DND-41 (cell line): ENCODE measurements around the gene PRDM15.

Experiments
- ATAC-seq: fragments of 200-7000 bp; cut with Tn5 transposase; 3 replicates; pipeline ENCODE4 v1.9.1; 2021; ENCODE audit warnings: low read depth; ENCODE audit not compliant: insufficient read depth
- DNase-seq: peaks from one replicate; pipeline ENCODE4 v3.0.0-alpha.2; 2020
- H2AFZ ChIP-seq: 2 replicates; pipeline ENCODE4 v1.6.0; 2012; ENCODE audit warnings: low read depth, low read length
- H3K27ac ChIP-seq: 2 replicates; pipeline ENCODE4 v1.5.1; 2012; ENCODE audit warnings: low read length, inconsistent platforms
- H3K27me3 ChIP-seq: fragments of 200-600 bp; sonication (generic); 2 replicates; pipeline ENCODE4 v1.6.0; 2012; ENCODE audit warnings: low read length, mild to moderate bottlenecking, inconsistent platforms; ENCODE audit not compliant: insufficient read depth, poor library complexity
- H3K36me3 ChIP-seq: 2 replicates; pipeline ENCODE4 v1.5.1; 2012; ENCODE audit warnings: low read length, inconsistent platforms; ENCODE audit not compliant: insufficient read depth
- H3K4me1 ChIP-seq: 2 replicates; pipeline ENCODE4 v1.5.1; 2012; ENCODE audit warnings: mild to moderate bottlenecking, low read length; ENCODE audit not compliant: insufficient read depth
- H3K4me2 ChIP-seq: 2 replicates; pipeline ENCODE4 v1.6.0; 2012; ENCODE audit warnings: mild to moderate bottlenecking, moderate library complexity, low read length, inconsistent platforms; ENCODE audit not compliant: insufficient read depth
- H3K4me3 ChIP-seq, 2 experiments: fragments of 200-600 bp in 1 of 2; shearing (Covaris generic) in 1 of 2; 2 replicates each; pipeline ENCODE4 v1.5.1; 2012 to 2016; ENCODE audit warnings: inconsistent platforms in 2 of 2, low read length in 2 of 2, mild to moderate bottlenecking in 2 of 2, low read depth in 1 of 2, moderate library complexity in 1 of 2
- H3K79me2 ChIP-seq: 2 replicates; pipeline ENCODE4 v1.6.0; 2012; ENCODE audit warnings: low read length, inconsistent platforms; ENCODE audit not compliant: insufficient read depth
- H3K9ac ChIP-seq: 2 replicates; pipeline ENCODE4 v1.6.0; 2012; ENCODE audit warnings: low read depth, mild to moderate bottlenecking, inconsistent platforms, low read length, moderate library complexity
- H3K9me3 ChIP-seq: 2 replicates; pipeline ENCODE4 v1.5.1; 2012; ENCODE audit warnings: low read length, moderate library complexity, mild to moderate bottlenecking, inconsistent platforms; ENCODE audit not compliant: insufficient read depth, severe bottlenecking
- H4K20me1 ChIP-seq: 2 replicates; pipeline ENCODE4 v1.6.0; 2012; ENCODE audit warnings: low read length; ENCODE audit not compliant: insufficient read depth
- CTCF ChIP-seq: IDR thresholded peaks from 2 replicates; pipeline ENCODE4 v1.5.1; 2012; ENCODE audit warnings: borderline replicate concordance, low read length, moderate library complexity, mild to moderate bottlenecking; ENCODE audit not compliant: poor library complexity, severe bottlenecking; ENCODE audit errors: extremely low read depth
- EZH2 ChIP-seq: IDR thresholded peaks from 3 replicates; pipeline ENCODE4 v1.6.1; 2012; ENCODE audit warnings: borderline replicate concordance, low read depth, mild to moderate bottlenecking, moderate library complexity, low read length, inconsistent platforms; ENCODE audit not compliant: severe bottlenecking

Gene PRDM15

DNA sequence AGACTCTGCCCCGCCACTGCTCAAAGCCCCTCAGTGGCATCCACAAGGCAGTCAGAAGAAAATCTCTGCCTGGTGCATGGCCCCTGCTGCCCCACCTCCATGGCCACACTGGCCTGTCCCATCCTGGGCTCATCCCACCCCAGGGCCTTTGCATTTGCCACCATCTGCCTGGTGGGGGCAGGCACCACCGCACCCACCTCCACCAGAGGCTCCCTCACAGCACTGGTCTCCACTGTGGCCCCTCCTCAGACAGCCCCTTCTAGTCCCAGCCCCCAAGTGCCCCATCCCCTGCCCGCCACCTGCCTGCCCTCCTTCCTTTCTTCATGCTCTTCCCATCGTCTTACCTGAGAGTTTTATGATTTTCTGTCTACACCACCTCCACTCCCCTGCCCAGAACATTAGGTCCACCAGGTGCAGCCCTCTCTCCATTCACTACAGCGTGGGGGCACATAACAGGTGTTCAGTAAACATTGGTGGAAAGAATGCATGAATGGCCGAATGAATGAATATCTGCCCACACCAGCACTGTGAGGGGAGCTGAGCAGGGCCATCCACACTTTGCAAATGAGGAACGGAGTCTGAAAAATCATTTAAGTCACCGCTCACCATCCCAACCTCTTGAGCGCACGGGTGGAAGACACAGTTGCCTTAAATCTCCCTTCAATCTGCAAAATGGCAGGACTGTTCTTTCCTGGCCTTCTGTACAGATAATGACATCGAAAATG lies 2.1 kb downstream of the PRDM15 start:
- peaks cover 34% of the 10 kb centered on the region for H3K4me1 ChIP-seq
- H3K27ac ChIP-seq, result peak overlapping the region; percentile 49; the same call in 1 of the 2 replicates
- H3K4me2 ChIP-seq, result peak overlapping the region; percentile 85
- TF ChIP-seq EZH2 (no peak), CTCF (peak; percentile 32)
- ATAC-seq, result no peak
- H3K79me2 ChIP-seq, result peaks cover 70% of the 10 kb centered on the region
- peaks cover 23% of the 10 kb centered on the region for H3K36me3 ChIP-seq
- H3K27me3 ChIP-seq, result no peaks in the 10 kb centered on the region
- peaks cover 19% of the 10 kb centered on the region; the same call in 1 of the 2 replicates for H4K20me1 ChIP-seq
- H3K4me3 ChIP-seq, result peak overlapping the region in 1 of 2 experiments; percentile 94; a peak in 1 of 4 replicates
- H3K9ac ChIP-seq, result peak overlapping the region; percentile 97
- no peaks in the 10 kb centered on the region for H3K9me3 ChIP-seq
- no peak overlapping the region for H2AFZ ChIP-seq
- no peak for DNase-seq

DNA sequence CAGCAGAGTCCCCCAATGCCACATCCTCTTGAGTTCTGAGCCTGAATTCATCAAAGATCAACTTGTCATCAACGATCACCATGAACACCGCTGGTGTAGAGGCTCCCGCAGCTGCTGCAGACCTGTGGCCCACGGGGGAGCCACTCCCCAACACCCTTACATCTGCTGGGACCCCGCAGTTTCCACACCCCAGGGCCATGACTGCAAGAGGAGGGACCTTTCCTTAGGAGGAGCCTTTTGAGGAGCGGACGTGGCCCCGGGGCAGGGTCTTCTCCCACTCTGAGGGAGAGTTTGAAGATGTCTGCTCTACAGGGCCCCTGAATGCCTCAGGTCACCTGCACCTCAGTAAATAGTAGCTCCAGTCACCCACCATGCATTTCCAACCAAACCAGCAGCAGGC lies 2.7 kb downstream of the PRDM15 start:
- TF ChIP-seq EZH2 (no peak), CTCF (no peak)

DNA sequence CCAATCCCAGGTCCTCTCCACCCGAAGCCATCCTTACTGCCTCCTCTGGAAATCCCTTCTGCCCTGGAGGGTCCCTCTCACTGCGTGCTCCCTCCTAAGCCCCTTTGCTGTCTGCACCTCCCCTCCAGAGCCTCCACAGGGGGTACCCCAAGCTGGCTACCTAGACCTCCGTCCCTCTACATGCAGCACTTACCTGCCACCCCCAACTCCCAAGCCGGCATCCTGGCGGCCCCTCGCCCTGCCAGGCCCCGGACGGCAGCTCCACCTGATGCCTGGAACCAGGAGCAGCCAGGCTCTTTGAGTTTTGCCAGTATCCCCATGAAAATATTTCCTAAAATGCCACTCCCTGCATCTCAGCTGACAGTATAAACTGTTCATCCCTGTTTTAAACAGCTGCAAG lies 4.1 kb downstream of the PRDM15 start:
- Histone ChIP-seq H4K20me1 (peaks cover 19% of the 10 kb centered on the region; the same call in 1 of the 2 replicates), H3K4me1 (peaks cover 26% of the 10 kb centered on the region), H3K4me3 (no peak overlapping the region), H3K9me3 (no peaks in the 10 kb centered on the region), H3K4me2 (no peak overlapping the region), H3K27me3 (no peaks in the 10 kb centered on the region), H3K36me3 (peaks cover 26% of the 10 kb centered on the region), H3K9ac (no peak overlapping the region), H3K79me2 (peaks cover 86% of the 10 kb centered on the region), H3K27ac (no peak overlapping the region), H2AFZ (no peak overlapping the region)
- ATAC-seq, result no peak
- DNase-seq, result no peak
- TF ChIP-seq CTCF (no peak), EZH2 (no peak)

More for the DNA sequence above, 2.7 kb downstream of the PRDM15 start:
- H4K20me1 ChIP-seq, result peaks cover 19% of the 10 kb centered on the region; the same call in 1 of the 2 replicates
- ATAC-seq (no peak), DNase-seq (no peak)
- peak overlapping the region; percentile 85 for H3K4me2 ChIP-seq
- peaks cover 77% of the 10 kb centered on the region for H3K79me2 ChIP-seq
- peaks cover 25% of the 10 kb centered on the region for H3K36me3 ChIP-seq
- no peak overlapping the region for H3K27ac ChIP-seq
- H3K4me1 ChIP-seq, result peaks cover 34% of the 10 kb centered on the region
- no peak overlapping the region for H2AFZ ChIP-seq
- no peak overlapping the region for H3K4me3 ChIP-seq
- no peaks in the 10 kb centered on the region for H3K27me3 ChIP-seq
- H3K9me3 ChIP-seq, result no peaks in the 10 kb centered on the region
- no peak overlapping the region for H3K9ac ChIP-seq
